HG03520 (cell line): Measurements from ENCODE around the gene ETFDH.
"Not testable (repeated sequence)": the region's sequence is repeated elsewhere in the genome, so short reads cannot be mapped to it uniquely, and the experiment has no call there.

ENCODE experiments used
- ATAC-seq: cut with Tn5 transposase; IDR thresholded peaks from one replicate; pipeline ENCODE4 v1.9.1; 2021; ENCODE audit warnings: mild to moderate bottlenecking, moderate library complexity; ENCODE audit not compliant: unreplicated experiment

The ETFDH gene

DNA sequence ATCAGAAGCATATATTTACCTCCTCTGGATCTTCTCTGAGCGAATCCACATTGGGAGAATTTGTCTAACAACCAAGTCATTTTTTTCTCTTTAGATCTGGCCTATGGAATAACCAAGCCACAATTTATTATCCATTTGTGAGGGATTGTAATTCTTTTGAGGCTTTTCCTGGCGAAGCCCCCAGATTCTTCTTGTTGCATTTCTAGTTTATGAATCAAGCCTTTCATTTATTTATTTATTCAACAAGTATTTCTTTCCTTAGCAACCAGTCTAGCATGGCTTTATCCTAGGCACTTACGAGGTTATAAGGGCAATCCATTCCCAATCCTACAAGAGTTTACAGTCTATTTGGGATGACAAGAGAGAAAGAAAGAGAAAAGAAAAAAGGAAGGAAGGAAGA lies 78.3 kb downstream of the ETFDH start:
- ATAC-seq: no peak

DNA sequence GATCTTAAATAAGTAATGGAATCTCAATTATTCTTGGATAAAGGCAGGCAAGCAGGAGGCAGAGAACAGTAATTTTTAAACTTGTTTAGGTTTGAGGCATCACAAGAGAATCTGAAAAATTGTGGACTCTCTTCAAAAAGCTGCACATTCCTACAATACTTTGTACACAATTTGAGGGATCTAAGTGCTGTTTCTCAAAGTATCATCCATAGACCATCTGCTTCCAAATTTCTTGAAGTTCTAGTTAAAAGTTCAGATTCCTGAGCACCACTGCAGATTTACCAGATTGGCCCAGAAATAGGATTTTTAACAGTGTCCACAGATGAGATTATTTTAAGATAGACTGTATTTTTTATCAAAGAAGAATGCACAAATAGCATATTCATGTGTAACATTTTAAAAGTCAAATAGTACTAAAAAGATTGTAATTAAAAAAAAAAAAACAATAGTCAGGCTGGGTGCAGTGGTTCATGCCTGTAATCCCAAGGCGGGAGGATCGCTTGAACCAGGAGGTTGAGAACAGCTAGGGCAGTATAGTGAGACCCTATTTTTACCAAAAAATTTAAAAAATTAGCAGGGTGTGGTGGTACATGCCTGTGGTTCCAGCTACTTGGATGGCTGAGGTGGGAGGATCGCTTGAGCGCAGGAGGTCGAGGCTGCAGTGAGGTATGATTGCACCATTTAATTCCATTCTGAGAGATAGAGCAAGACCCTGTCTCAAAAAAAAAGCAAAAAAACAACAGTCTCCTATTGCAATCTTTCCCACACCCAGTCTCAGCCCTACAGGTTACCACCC lies 82.5 kb downstream of the ETFDH start:
- no peak for ATAC-seq

DNA sequence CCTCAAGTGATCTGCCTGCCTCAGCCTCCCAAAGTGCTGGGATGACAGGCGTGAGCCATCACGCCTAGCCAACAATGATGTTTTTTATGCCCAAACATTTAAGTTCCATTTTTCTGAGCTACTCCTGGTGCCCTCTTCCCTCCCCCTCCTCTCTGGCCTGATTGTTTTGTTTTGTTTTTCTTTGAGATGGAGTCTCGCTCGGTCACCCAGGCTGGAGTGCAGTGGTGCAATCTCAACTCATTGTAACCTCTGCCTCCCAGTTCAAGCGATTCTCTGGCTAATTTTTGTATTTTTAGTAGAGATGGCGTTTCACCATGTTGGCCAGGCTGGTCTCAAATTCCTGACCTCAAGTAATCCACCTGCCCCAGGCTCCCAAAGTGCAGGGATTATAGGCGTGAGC lies 83.7 kb downstream of the ETFDH start:
- not testable (repeated sequence) for ATAC-seq

DNA sequence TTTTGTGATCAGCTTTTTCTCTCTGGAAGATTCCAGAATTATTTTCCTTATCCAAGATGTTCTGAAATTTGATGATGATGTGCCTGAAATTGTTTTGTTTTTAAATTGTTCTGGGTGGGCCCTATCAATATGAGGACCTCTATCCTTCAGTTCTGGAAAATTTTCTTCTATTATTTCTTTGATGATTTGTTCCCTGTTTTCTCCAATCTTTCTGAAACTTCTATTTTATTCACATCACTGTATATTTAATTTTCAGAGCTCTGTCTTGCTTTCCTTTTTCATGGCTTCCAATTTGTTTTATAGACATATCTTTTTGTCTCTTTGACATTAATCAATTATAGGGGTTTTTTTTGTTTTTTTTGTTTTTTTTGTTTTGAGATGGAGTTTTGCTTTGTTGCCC lies 84.5 kb downstream of the ETFDH start:
- ATAC-seq: no peak

DNA sequence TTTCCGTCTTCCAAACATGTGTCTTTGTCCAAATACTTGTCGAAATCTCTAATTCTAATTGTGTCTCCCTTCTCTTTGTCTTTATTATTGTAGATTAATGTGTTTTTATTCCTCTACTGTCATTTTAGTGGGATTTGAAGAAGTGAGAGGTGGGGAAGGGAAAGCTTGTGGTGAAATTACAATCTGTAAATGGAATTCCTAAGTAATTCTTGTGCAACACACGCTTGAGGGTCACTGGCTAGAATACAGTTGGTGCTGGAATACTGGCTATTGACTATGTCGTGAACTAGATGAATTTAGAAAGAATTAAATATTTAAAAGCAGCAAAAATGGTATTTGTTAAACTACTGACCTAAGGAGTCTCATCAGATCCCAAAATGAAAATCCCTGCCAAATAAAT lies 86.0 kb downstream of the ETFDH start:
- ATAC-seq: no peak

DNA sequence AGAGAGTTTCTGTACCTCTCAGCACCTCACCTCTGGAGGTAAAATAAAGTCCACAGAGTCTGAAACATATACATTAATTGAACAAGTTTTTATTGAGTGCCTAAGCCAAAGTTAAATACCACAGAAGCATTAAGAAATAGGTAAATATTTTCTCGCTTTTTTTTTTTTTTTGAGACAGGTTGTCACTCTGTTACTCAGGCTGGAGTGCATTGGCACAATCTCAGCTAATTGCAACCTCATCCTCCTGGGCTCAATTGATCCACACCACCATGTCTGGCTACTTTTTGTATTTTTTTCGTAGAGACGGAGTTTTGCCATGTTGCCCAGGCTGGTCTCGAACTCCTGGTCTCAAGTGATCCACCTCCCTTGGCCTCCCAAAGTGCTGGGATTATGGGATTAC lies 86.6 kb downstream of the ETFDH start:
- no peak for ATAC-seq
